ENCODE results near the gene ACOT13.
"Not testable (repeated sequence)": the region's sequence is repeated elsewhere in the genome, so short reads cannot be mapped to it uniquely, and the experiment has no call there.

GRCh38 chr6:24754378-24754777 is 87.5 kb downstream of the ACOT13 start:
- TF ChIP-seq CTCF (conservative IDR thresholded peaks at IDR 0.05); EZH2 (IDR thresholded peaks at IDR 0.05; ENCODE audit: low read depth): not testable (repeated sequence)
